H1 (cell line): ENCODE data around the gene CASP3. TPM values are rescaled to one million over a fixed set of nuclear protein-coding genes. Genes with fewer than 3 reads are reported as not detected.

ENCODE experiments used
- ASH2L ChIP-seq: fragments of 200-600, 300-600 bp; sonication (generic); IDR thresholded peaks from one replicate; pipeline ENCODE4 v1.7.1; 2017; ENCODE audit warnings: low read length
- ATF3 ChIP-seq: IDR thresholded peaks from 2 replicates; pipeline ENCODE4 v1.6.1; 2011; ENCODE audit warnings: low read depth, mild to moderate bottlenecking, low read length; ENCODE audit not compliant: insufficient read depth
- CHD2 ChIP-seq: IDR thresholded peaks from 2 replicates; pipeline ENCODE4 v1.6.1; 2012; ENCODE audit warnings: low read length, improper control_type of control experiment
- CREB1 ChIP-seq: IDR thresholded peaks from 2 replicates; pipeline ENCODE4 v1.6.1; 2012; ENCODE audit warnings: inconsistent platforms
- CTCF ChIP-seq, 3 experiments: IDR thresholded peaks; 1 replicate in 2 of 3; 2 replicates in 1 of 3; pipeline versions ENCODE4 v1.5.1 to v1.6.1; 2011; ENCODE audit warnings: low read length in 3 of 3, mild to moderate bottlenecking in 3 of 3, inconsistent platforms in 2 of 3, low read depth in 1 of 3, moderate library complexity in 1 of 3; ENCODE audit not compliant: insufficient read depth in 1 of 3; ENCODE audit errors: control extremely low read depth in 1 of 3
- E2F6 ChIP-seq: IDR thresholded peaks from 2 replicates; pipeline ENCODE4 v1.6.1; 2012; ENCODE audit warnings: inconsistent platforms
- EGR1 ChIP-seq: IDR thresholded peaks from 2 replicates; pipeline ENCODE4 v1.6.1; 2011; ENCODE audit warnings: low read depth, low read length, borderline replicate concordance
- GABPA ChIP-seq: IDR thresholded peaks from 2 replicates; pipeline ENCODE4 v1.6.1; 2011; ENCODE audit warnings: mild to moderate bottlenecking, low read length, moderate library complexity, borderline replicate concordance; ENCODE audit not compliant: insufficient read depth
- KDM5A ChIP-seq: fragments of 200-600 bp; IDR thresholded peaks from 2 replicates; pipeline ENCODE4 v1.7.1; 2012; ENCODE audit warnings: mild to moderate bottlenecking, low read length, inconsistent platforms, mixed read lengths
- PHF8 ChIP-seq: fragments of 200-600 bp; sonication (generic); conservative IDR thresholded peaks from 2 replicates; pipeline ENCODE4 v1.7.1; 2012; ENCODE audit warnings: low read depth, mild to moderate bottlenecking, inconsistent platforms, low read length, moderate library complexity
- POLR2A ChIP-seq, 2 experiments: IDR thresholded peaks; 1 replicate in 1 of 2; 2 replicates in 1 of 2; pipeline ENCODE4 v1.6.1; 2011; ENCODE audit warnings: low read depth in 2 of 2, low read length in 2 of 2, mild to moderate bottlenecking in 2 of 2; ENCODE audit errors: control extremely low read depth in 1 of 2
- POLR2AphosphoS5 ChIP-seq: IDR thresholded peaks from 2 replicates; pipeline ENCODE4 v1.6.1; 2011; ENCODE audit warnings: low read depth, low read length
- RAD21 ChIP-seq, 2 experiments: IDR thresholded peaks in 1 of 2; conservative IDR thresholded peaks in 1 of 2; 2 replicates each; pipeline ENCODE4 v1.6.1; 2011; ENCODE audit warnings: low read depth in 2 of 2, low read length in 2 of 2, improper control_type of control experiment in 1 of 2, inconsistent platforms in 1 of 2, mild to moderate bottlenecking in 1 of 2, moderate library complexity in 1 of 2
- SIN3A ChIP-seq, 2 experiments: IDR thresholded peaks in 1 of 2; conservative IDR thresholded peaks in 1 of 2; 2 replicates each; pipeline ENCODE4 v1.6.1; 2011 to 2012; ENCODE audit warnings: low read length in 2 of 2, improper control_type of control experiment in 1 of 2, low read depth in 1 of 2, mild to moderate bottlenecking in 1 of 2
- SIRT6 ChIP-seq: IDR thresholded peaks from one replicate; pipeline ENCODE4 v1.7.1; 2012; ENCODE audit warnings: low read length, inconsistent platforms
- SP1 ChIP-seq: IDR thresholded peaks from 2 replicates; pipeline ENCODE4 v1.6.1; 2011; ENCODE audit warnings: low read depth, low read length
- TAF7 ChIP-seq: optimal IDR thresholded peaks from 2 replicates; pipeline ENCODE3; 2011; ENCODE audit warnings: low read depth, mild to moderate bottlenecking, inconsistent platforms, low read length, moderate library complexity, borderline replicate concordance
- TBP ChIP-seq: IDR thresholded peaks from 2 replicates; pipeline ENCODE4 v1.6.1; 2011; ENCODE audit warnings: low read depth, low read length, improper control_type of control experiment
- TEAD4 ChIP-seq: IDR thresholded peaks from 2 replicates; pipeline ENCODE4 v1.6.1; 2012; ENCODE audit warnings: low read depth, low read length, inconsistent platforms, mixed read lengths
- polyA plus RNA-seq, 7 experiments: library from polyadenylated mRNA; depleted of rRNA in 3 of 7; stranded (reverse) in 5 of 7; unstranded in 2 of 7; fragments of >200 nt in 5 of 7; fragments of 200-250 nt in 2 of 7; gene quantifications; 1 replicate in 5 of 7; 2 replicates in 1 of 7; 4 replicates in 1 of 7; pipeline versions ENCODE4 v1.2.1 to v1.2.3, GENCODE V29; 2011 to 2013; ENCODE audit warnings: missing spikeins in 2 of 7, mixed read lengths in 2 of 7
- total RNA-seq: library from RNA; stranded (reverse); fragmentation: NEBNext Ultra II Directional; extraction: Animal tissue kit (Norgen Biotek cat#: 25700); gene quantifications from 2 replicates; pipeline ENCODE4 v1.2.1, GENCODE V29; 2021

CASP3 gene
- total and polyA plus RNA-seq, 2 of the 8 experiments (the other 6 are each of a cell fraction or from before 2014, with no cell fraction given): 27.8 to 82.5 TPM

GRCh38 chr4:184649026-184649970 lies at the start of gene CASP3, which contains the start of gene PRIMPOL (continued):
- TF ChIP-seq CTCF (IDR thresholded peaks at IDR 0.05; ENCODE audit: control extremely low read depth in 1 of 3, insufficient read depth in 1 of 3, low read depth in 1 of 3, low read length in 3 of 3) (peak in 2 of 3 experiments; percentile 17 to 24; a peak in 2 of 4 replicates), POLR2AphosphoS5 (peak; percentile 90), SIN3A (conservative IDR thresholded peaks at IDR 0.05 in 1 of 2, IDR thresholded peaks at IDR 0.05 in 1 of 2; ENCODE audit: low read depth in 1 of 2, low read length in 2 of 2) (peak in 1 of 2 experiments; percentile 49; a peak in 2 of 4 replicates), SP1 (0 out of 2 replicates have a peak, but pooled peaks have one; percentile 36), ATF3 (no peak), RAD21 (IDR thresholded peaks at IDR 0.05 in 1 of 2, conservative IDR thresholded peaks at IDR 0.05 in 1 of 2; ENCODE audit: low read depth in 2 of 2, low read length in 2 of 2) (peak; percentile 30 to 38; a peak in 2 of 4 replicates), KDM5A (no peak), POLR2A (IDR thresholded peaks at IDR 0.05; ENCODE audit: control extremely low read depth in 1 of 2, low read depth in 2 of 2, low read length in 2 of 2) (peak; percentile 75 to 79; a peak in 2 of 3 replicates), EGR1 (peak; percentile 73; the same call in 1 of the 2 replicates), PHF8 (peak; percentile 63), ASH2L (peak; percentile 20), CHD2 (no peak), CREB1 (0 out of 2 replicates have a peak, but pooled peaks have one; percentile 7), GABPA (no peak), TEAD4 (0 out of 2 replicates have a peak, but pooled peaks have one; percentile 4), TAF7 (peak; percentile 58), TBP (peak; percentile 88; the same call in 1 of the 2 replicates), SIRT6 (no peak), E2F6 (peak; percentile 53; the same call in 1 of the 2 replicates)
